Stimulated activated CD4-positive, alpha-beta T cell treated with anti-CD3 and anti-CD28 coated beads, TNF-alpha, amount 100 ng/mL, for 4 hours (primary cell): ENCODE measurements around the gene TEAD1.

Source experiments
- DNase-seq, 3 experiments: peaks; one replicate each; pipeline ENCODE4 v3.0.0-alpha.2; 2020; ENCODE audit warnings: low read depth in 3 of 3

Gene TEAD1

GRCh38 chr11:12981676-12982522 is 307.7 kb downstream of the TEAD1 start:
- no peak for DNase-seq

- DNase-seq, result no peak
These were observed 309.1 kb downstream of the TEAD1 start for GRCh38 chr11:12983336-12983735.

GRCh38 chr11:12986194-12986898 is 312.1 kb downstream of the TEAD1 start:
- no peak for DNase-seq

GRCh38 chr11:12989428-12990161 is 315.4 kb downstream of the TEAD1 start:
- no peak for DNase-seq

GRCh38 chr11:12990162-12990480 is 315.9 kb downstream of the TEAD1 start:
- DNase-seq, result no peak

GRCh38 chr11:12991426-12991825 is 317.2 kb downstream of the TEAD1 start:
- DNase-seq, result no peak

GRCh38 chr11:12993626-12994025 is 319.4 kb downstream of the TEAD1 start:
- DNase-seq, result no peak
